Endothelial cell of umbilical vein (primary cell): ENCODE data around the gene KIF26A. TPM values are rescaled to one million over a fixed set of nuclear protein-coding genes. Genes with fewer than 3 reads are reported as not detected.

ENCODE experiments used
- BruUV-seq: library from RNA; stranded (reverse); fragments of 400-500 nt; replicated peaks from 2 replicates; lab custom pipeline; 2021; lab: Mats Ljungman, UMichigan
- CTCF ChIA-PET: fragments of 300-600, 350-600 bp; sonication (Branson Sonifier 250); formaldehyde crosslinking; loops from one replicate; lab custom pipeline; 2021; ENCODE audit warnings: antibody characterized with exemption, inconsistent platforms; lab: Charles Lee
- POLR2A ChIA-PET: fragments of 300-600, 350-600 bp; sonication (Branson Sonifier 250); formaldehyde crosslinking; loops from one replicate; lab custom pipeline; 2021; ENCODE audit warnings: antibody characterized with exemption, inconsistent platforms; lab: Charles Lee
- DNase-seq: peaks from one replicate; pipeline ENCODE4 v3.0.0-alpha.2; 2011; ENCODE audit warnings: low read depth, low spot score
- FAIRE-seq: peaks from 2 replicates; lab custom pipeline; 2011; peaks lifted over from hg19 to GRCh38; lab: Jason Lieb, UNC
- H2AFZ ChIP-seq: 2 replicates; pipeline ENCODE4 v1.6.0; 2012; ENCODE audit warnings: low read depth, low read length, control low read depth, inconsistent platforms
- H3K27ac ChIP-seq: 2 replicates; pipeline ENCODE4 v1.5.1; 2011; ENCODE audit warnings: low read depth, mild to moderate bottlenecking, control low read depth, low read length, moderate library complexity; ENCODE audit not compliant: insufficient read depth
- H3K27me3 ChIP-seq, 2 experiments: 2 replicates each; pipeline versions ENCODE4 v1.6.0 to v1.6.1; 2011; ENCODE audit warnings: low read length in 2 of 2, mixed read lengths in 1 of 2; ENCODE audit not compliant: control insufficient read depth in 2 of 2, insufficient read depth in 2 of 2
- H3K36me3 ChIP-seq, 2 experiments: 2 replicates in 1 of 2; 3 replicates in 1 of 2; pipeline ENCODE4 v1.5.1; 2011; ENCODE audit warnings: low read length in 2 of 2, mild to moderate bottlenecking in 1 of 2, moderate library complexity in 1 of 2; ENCODE audit not compliant: control insufficient read depth in 2 of 2, insufficient read depth in 2 of 2; ENCODE audit errors: extremely low read depth in 1 of 2
- H3K4me1 ChIP-seq: 3 replicates; pipeline ENCODE4 v1.5.1; 2011; ENCODE audit warnings: mild to moderate bottlenecking, low read length; ENCODE audit not compliant: control insufficient read depth, insufficient read depth; ENCODE audit errors: extremely low read depth
- H3K4me2 ChIP-seq: 2 replicates; pipeline ENCODE4 v1.6.1; 2011; ENCODE audit warnings: low read length, control low read depth, mixed read lengths; ENCODE audit not compliant: insufficient read depth
- H3K4me3 ChIP-seq, 3 experiments: fragments of 200-600 bp in 1 of 3; sonication (generic), shearing (Covaris generic) in 1 of 3; replicated peaks in 1 of 3; 2 replicates each; pipeline ENCODE4 v1.5.1; 2011 to 2016; ENCODE audit warnings: control low read depth in 3 of 3, low read length in 3 of 3, mild to moderate bottlenecking in 2 of 3, inconsistent platforms in 1 of 3, low read depth in 1 of 3, moderate library complexity in 1 of 3; ENCODE audit not compliant: insufficient read depth in 1 of 3
- H3K79me2 ChIP-seq: 2 replicates; pipeline ENCODE4 v1.6.0; 2012; ENCODE audit warnings: low read length, inconsistent platforms; ENCODE audit not compliant: control insufficient read depth, insufficient read depth
- H3K9ac ChIP-seq: replicated peaks from 2 replicates; pipeline ENCODE3; 2011; ENCODE audit warnings: low read length, control low read depth; ENCODE audit not compliant: insufficient read depth; ENCODE audit errors: extremely low read depth
- H3K9me1 ChIP-seq: replicated peaks from 3 replicates; pipeline ENCODE4 v1.6.0; 2011; ENCODE audit warnings: mild to moderate bottlenecking, low read length; ENCODE audit not compliant: control insufficient read depth, insufficient read depth; ENCODE audit errors: extremely low read depth
- H3K9me3 ChIP-seq: replicated peaks from 2 replicates; pipeline ENCODE4 v1.5.1; 2012; ENCODE audit warnings: low read length, inconsistent platforms; ENCODE audit not compliant: control insufficient read depth, insufficient read depth
- H4K20me1 ChIP-seq: replicated peaks from 2 replicates; pipeline ENCODE3; 2011; ENCODE audit warnings: mild to moderate bottlenecking, low read length; ENCODE audit not compliant: control insufficient read depth, insufficient read depth; ENCODE audit errors: extremely low read depth
- EZH2 ChIP-seq: IDR thresholded peaks from 2 replicates; pipeline ENCODE4 v1.6.1; 2012; ENCODE audit warnings: borderline replicate concordance, low read depth, mild to moderate bottlenecking, moderate library complexity, low read length, inconsistent platforms; ENCODE audit not compliant: severe bottlenecking
- FOS ChIP-seq: IDR thresholded peaks from 2 replicates; pipeline ENCODE4 v1.6.1; 2011; ENCODE audit warnings: mild to moderate bottlenecking, low read length, moderate library complexity, borderline replicate concordance; ENCODE audit not compliant: insufficient read depth
- GATA2 ChIP-seq: IDR thresholded peaks from 2 replicates; pipeline ENCODE4 v1.7.0; 2011; ENCODE audit warnings: low read depth, mild to moderate bottlenecking, moderate library complexity, mixed read lengths, low read length; ENCODE audit not compliant: insufficient read length, insufficient read depth
- JUN ChIP-seq: IDR thresholded peaks from 2 replicates; pipeline ENCODE4 v1.6.1; 2011; ENCODE audit warnings: borderline replicate concordance, low read depth; ENCODE audit not compliant: insufficient read length, insufficient read depth
- MAX ChIP-seq: IDR thresholded peaks from 2 replicates; pipeline ENCODE4 v1.6.1; 2011; ENCODE audit not compliant: insufficient read depth, insufficient read length
- MYC ChIP-seq: IDR thresholded peaks from one replicate; pipeline ENCODE4 v1.6.1; 2011; ENCODE audit warnings: mild to moderate bottlenecking, low read depth, low read length
- POLR2A ChIP-seq: IDR thresholded peaks from 2 replicates; pipeline ENCODE4 v1.6.1; 2012; ENCODE audit warnings: low read depth, mild to moderate bottlenecking, control low read depth, low read length
- POLR2AphosphoS5 ChIP-seq: IDR thresholded peaks from 2 replicates; pipeline ENCODE4 v1.6.1; 2012; ENCODE audit warnings: low read depth, mild to moderate bottlenecking, control low read depth, low read length, moderate library complexity; ENCODE audit not compliant: insufficient read depth
- dilution Hi-C: fragments of 300-500 bp; cut with MboI; formaldehyde crosslinking; loops from one replicate; pipeline ENCODE4 v1.15.0; 2019; ENCODE audit warnings: low sequenced_read_pairs; ENCODE audit not compliant: extremely low pct_ligation_motif_present
- intact Hi-C: fragments of 100-400 bp; cut with micrococcal nuclease; formaldehyde crosslinking; loops from one replicate; pipeline ENCODE4 v1.10.0; 2022
- polyA plus RNA-seq, 4 experiments: library from polyadenylated mRNA; depleted of rRNA in 3 of 4; stranded (reverse) in 3 of 4; unstranded in 1 of 4; fragments of >200 nt; gene quantifications; 2 replicates each; pipeline versions ENCODE4 v1.2.1 to v1.2.3, GENCODE V29; 2011 to 2012; ENCODE audit warnings: missing spikeins in 1 of 4
- total RNA-seq: library from RNA; stranded (reverse); gene quantifications from 2 replicates; pipeline ENCODE4 v1.2.3, GENCODE V29; 2021

The KIF26A gene
- total and polyA plus RNA-seq, 2 donors (not counting 3 experiments of a cell fraction or from before 2014, with no cell fraction given), result 3.6 to 10.7 TPM

DNA sequence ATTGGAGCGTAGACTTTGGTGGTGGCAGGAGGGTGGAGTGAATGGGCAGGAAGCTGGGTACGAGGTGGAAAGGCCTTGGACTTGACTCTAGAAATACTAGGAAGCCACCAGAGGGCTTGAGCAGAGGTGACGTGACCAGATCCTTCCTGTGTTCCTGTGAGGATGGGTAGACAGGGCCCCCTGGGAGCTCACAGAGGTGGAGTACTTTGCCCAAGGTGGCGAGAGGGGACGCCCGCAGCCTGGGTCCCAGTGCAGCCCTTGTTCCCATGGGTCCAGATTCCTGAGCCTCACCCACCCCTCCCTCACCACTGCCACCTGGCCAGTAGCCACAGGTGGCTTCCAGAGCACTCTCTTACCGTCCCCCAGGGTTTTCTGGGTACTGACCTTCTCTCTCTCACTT is 89.8 kb downstream of the KIF26A start:
- Histone ChIP-seq H3K9me3 (no peaks in the 10 kb centered on the region), H3K36me3 (no peaks in the 10 kb centered on the region), H3K79me2 (no peaks in the 10 kb centered on the region), H3K4me2 (no peak overlapping the region), H3K4me3 (no peak overlapping the region), H3K27me3 (no peaks in the 10 kb centered on the region), H3K4me1 (no peaks in the 10 kb centered on the region), H3K9ac (no peak overlapping the region), H3K27ac (no peak overlapping the region), H3K9me1 (no peaks in the 10 kb centered on the region), H2AFZ (no peak overlapping the region), H4K20me1 (no peaks in the 10 kb centered on the region)
- intact Hi-C loops (no loop called here), dilution Hi-C loops (no loop called here)
- BruUV-seq, result no TSS peak
- POLR2A ChIA-PET, result no interaction called here
- CTCF ChIA-PET, result interaction anchor here (1.4 to 2.8 kb wide), 2 partner anchors 90 to 336 kb away, joined by 4 to 10 read pairs; no protein-coding TSS in a partner anchor
- DNase-seq, result no peak
- TF ChIP-seq MYC (no peak), JUN (no peak), FOS (no peak), GATA2 (no peak), MAX (no peak), POLR2A (no peak), EZH2 (no peak), POLR2AphosphoS5 (no peak)
- FAIRE-seq, result no peak
